Measurements from ENCODE around the gene HDAC4. TPM values are rescaled to one million over a fixed set of nuclear protein-coding genes. Genes with fewer than 3 reads are reported as not detected.

HDAC4 gene
- total and polyA plus RNA-seq, 2 of the 8 experiments (the other 6 are each of a cell fraction or from before 2014, with no cell fraction given) = 15.4 to 31.5 TPM

DNA sequence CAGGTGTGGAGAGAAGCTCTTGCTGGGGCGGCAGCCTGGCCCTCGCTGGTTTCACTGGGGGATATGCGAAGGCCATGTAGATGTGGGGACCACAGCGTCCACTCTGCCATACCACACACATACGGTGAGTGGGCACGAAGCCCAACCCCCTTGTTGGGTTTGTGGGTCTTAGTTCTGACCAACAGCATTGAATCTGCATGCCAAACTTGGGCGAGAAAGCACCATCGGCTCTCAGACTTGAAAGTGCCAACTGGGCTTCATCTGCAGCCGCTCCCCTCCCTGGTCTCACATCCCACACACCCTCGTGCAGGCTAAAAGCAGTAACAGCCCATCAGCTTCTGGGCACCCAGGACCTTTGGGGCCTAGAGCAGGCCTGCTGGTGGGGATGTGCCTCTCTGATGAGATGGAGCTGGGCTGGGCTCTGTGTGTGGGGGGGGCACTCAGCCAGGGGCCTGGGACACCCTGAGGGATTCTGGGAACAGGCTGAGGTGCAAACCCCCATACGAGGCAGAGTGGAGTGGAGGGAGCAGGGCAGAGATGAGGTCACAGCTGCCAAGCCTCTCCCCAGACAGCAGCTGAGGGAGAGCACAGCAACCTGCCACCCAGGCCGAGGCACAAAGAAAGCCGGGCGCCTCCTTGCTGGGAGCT is 288.6 kb downstream of the HDAC4 start:
- no peak overlapping the region for H3K56ac ChIP-seq (replicated peaks; ENCODE audit: insufficient read length, low read depth, low read length)
- 95% methylated on average over 13 of the region's 14 CpGs; no CpG with 5 or more reads in 1 of the 2 experiments for WGBS, 2 experiments (ENCODE audit: extremely low coverage in 1 of 2, insufficient coverage in 1 of 2, insufficient read length in 1 of 2, insufficient replicate concordance in 2 of 2, low coverage in 1 of 2, low lambda C conversion rate in 2 of 2, missing lambda C conversion rate in 1 of 2)
- CTCF ChIA-PET (ENCODE audit: partially characterized antibody) = interaction anchor here (0.8 to 1.8 kb wide), 7 partner anchors 13 to 79 kb away, joined by 3 to 5 read pairs (median 3); no protein-coding TSS in a partner anchor

More for the DNA sequence above, 288.6 kb downstream of the HDAC4 start:
- no peak overlapping the region for H3K27ac ChIP-seq (ENCODE audit: low read depth, low read length)
- no peaks in the 10 kb centered on the region for H3K79me1 ChIP-seq (ENCODE audit: low read depth, low read length)
- no peak overlapping the region for H2BK20ac ChIP-seq (ENCODE audit: low read length)
- H2AK5ac ChIP-seq (ENCODE audit: low read depth, low read length) = no peak overlapping the region
- H2BK12ac ChIP-seq (ENCODE audit: low read depth, low read length) = no peak overlapping the region
- TF ChIP-seq SAP30 (IDR thresholded peaks at IDR 0.05; ENCODE audit: insufficient read depth, insufficient replicate concordance, low read length) (no peak), CHD1 (IDR thresholded peaks at IDR 0.05; ENCODE audit: low read depth, low read length) (no peak)
- H3K9ac ChIP-seq (replicated peaks in 1 of 4; ENCODE audit: extremely low read depth in 1 of 4, low read depth in 3 of 4, low read length in 3 of 4) = no peak overlapping the region
- no peak overlapping the region for H3K14ac ChIP-seq (ENCODE audit: insufficient read length)
- no peaks in the 10 kb centered on the region for H3K27me3 ChIP-seq (replicated peaks in 1 of 4; ENCODE audit: control insufficient read depth in 3 of 4, extremely low read depth in 1 of 4, insufficient read depth in 3 of 4, low read length in 3 of 4)
- H4K8ac ChIP-seq (ENCODE audit: extremely low read depth, insufficient read depth, low read length) = no peak overlapping the region
- H3K18ac ChIP-seq (ENCODE audit: extremely low read depth, low read length) = no peak overlapping the region
- FAIRE-seq = no peak
- no peak overlapping the region for H3K4me2 ChIP-seq (ENCODE audit: insufficient read depth in 1 of 2, low read depth in 2 of 2, low read length in 2 of 2)
- H3K4ac ChIP-seq (replicated peaks; ENCODE audit: insufficient read length, low read depth, low read length) = no peak overlapping the region
- H2BK15ac ChIP-seq (ENCODE audit: low read length) = no peak overlapping the region
- no peaks in the 10 kb centered on the region for H3K79me2 ChIP-seq (ENCODE audit: control insufficient read depth in 1 of 2, insufficient read depth in 2 of 2, low read length in 2 of 2)
- H3K9me3 ChIP-seq (ENCODE audit: insufficient read depth in 2 of 2, low read depth in 1 of 2, low read length in 1 of 2) = no peaks in the 10 kb centered on the region
- H4K91ac ChIP-seq (replicated peaks; ENCODE audit: insufficient read length, low read length) = no peak overlapping the region
- no peak overlapping the region for H3K4me3 ChIP-seq (ENCODE audit: extremely low read depth in 1 of 4, insufficient read depth in 2 of 4, low read depth in 3 of 4, low read length in 4 of 4)
- H4K5ac ChIP-seq (ENCODE audit: insufficient read length, low read depth, low read length) = no peak overlapping the region
- no peak overlapping the region for H3K23ac ChIP-seq (ENCODE audit: insufficient read length)
- H3K36me3 ChIP-seq (ENCODE audit: control insufficient read depth in 2 of 4, insufficient read depth in 4 of 4, low read length in 3 of 4) = peaks cover 0 to 8% (median 1%) of the 10 kb centered on the region in 4 experiments; a peak in 4 of 8 replicates
- POLR2A ChIA-PET (ENCODE audit: partially characterized antibody) = no interaction called here
- no peak overlapping the region for H2AFZ ChIP-seq (ENCODE audit: low read length)
- H4K20me1 ChIP-seq (replicated peaks in 1 of 2; ENCODE audit: control insufficient read depth in 1 of 2, insufficient read depth in 2 of 2, low read length in 2 of 2) = peaks cover 0 to 9% of the 10 kb centered on the region in 2 experiments
- H3K23me2 ChIP-seq (ENCODE audit: low read depth, low read length) = no peaks in the 10 kb centered on the region
- no peaks in the 10 kb centered on the region; a peak in 1 of 7 replicates for H3K4me1 ChIP-seq (replicated peaks in 1 of 4; ENCODE audit: control insufficient read depth in 3 of 4, insufficient read depth in 4 of 4, low read length in 3 of 4)
- no peak overlapping the region for H2BK5ac ChIP-seq (ENCODE audit: low read depth, low read length)
- no peak for DNase-seq (ENCODE audit: low read depth in 1 of 2, low spot score in 2 of 2)
- no peak overlapping the region for H2BK120ac ChIP-seq (replicated peaks; ENCODE audit: low read depth, low read length)

All from H1 (cell line).